Mesenteric fat pad (tissue), 1 donor: ENCODE results near the gene FRMPD4. TPM values are rescaled to one million over a fixed set of nuclear protein-coding genes. Genes with fewer than 3 reads are reported as not detected.

Experiments
- DNase-seq: peaks from one replicate; pipeline ENCODE4 v3.0.0-alpha.2; 2020; ENCODE audit warnings: low spot score
- total RNA-seq: library from RNA; stranded (reverse); fragmentation: NEBNext Ultra II Directional; extraction: Animal tissue kit (Norgen Biotek cat#: 25700); gene quantifications from one replicate; pipeline ENCODE4 v1.2.1, GENCODE V29; 2021
- donor health status: DM: yes; HTN: yes; CAD: no.

The FRMPD4 gene
- total RNA-seq, 1 donor from 2014 or later = not detected

DNA sequence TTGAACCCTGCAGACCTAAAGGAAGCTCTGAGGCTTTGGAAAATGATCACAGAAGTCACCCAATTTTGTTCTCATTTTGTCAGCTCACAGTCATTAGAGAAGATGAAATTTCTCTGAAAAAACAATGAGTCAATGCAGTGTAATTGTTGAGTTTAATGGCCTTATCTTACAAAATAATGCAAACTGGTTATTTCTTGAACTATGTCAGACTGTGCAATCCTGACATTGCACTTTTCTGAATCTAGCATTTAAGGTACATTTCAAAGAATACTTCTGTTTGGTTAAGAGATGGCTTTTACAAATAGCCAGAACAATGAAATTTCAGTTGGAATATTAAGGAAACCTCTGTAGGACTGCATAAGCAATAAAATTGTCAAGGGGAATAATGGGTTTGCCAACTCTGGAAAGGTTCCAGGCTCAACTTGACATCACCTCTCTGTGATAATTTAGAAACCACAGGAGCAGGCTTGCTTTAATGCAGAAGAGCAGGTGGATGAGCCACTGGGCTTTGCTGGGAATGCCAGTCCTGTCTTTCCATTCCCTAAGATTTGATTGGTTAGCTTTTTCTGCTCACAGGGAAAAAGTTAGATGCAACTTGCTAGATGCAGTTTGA is 222.8 kb downstream of the FRMPD4 start:
- DNase-seq = no peak

DNA sequence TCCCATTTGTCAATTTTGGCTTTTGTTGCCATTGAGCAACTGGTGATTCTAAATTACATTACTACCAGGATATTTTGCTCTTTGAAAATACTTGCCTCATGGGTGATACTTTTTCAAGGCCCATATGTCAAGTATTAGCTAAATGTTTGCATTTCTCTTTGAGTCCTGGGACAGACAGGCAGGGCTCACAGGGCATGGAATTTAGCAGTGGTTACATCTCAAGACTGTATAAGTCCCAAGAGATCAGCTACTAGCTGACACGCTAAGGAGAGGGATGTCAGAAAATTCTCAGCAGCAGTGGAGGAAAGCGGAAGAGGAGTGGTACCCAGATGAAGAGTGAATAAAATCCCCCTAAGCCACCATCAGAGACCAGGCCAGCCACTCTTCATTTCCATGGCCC is 224.9 kb downstream of the FRMPD4 start:
- DNase-seq = no peak

DNA sequence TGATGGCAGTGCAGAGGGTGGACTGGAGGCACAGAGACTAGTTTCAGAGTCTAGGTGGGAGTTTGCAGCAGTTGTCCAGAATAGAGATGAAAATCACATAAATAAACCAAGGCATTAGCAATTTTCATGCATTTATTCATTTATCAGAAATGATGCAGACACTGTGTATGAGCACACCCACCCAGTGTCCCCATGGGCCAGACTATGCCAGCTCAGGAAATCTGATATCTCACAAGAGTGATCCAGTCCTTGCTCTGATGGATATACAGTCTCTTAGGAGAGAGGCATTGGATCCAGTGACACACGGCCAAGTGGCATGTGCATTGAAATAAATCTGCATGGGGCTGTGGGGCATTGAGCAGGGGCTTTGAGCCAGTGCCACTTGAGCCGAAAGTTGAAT is 228.2 kb downstream of the FRMPD4 start:
- no peak for DNase-seq

DNA sequence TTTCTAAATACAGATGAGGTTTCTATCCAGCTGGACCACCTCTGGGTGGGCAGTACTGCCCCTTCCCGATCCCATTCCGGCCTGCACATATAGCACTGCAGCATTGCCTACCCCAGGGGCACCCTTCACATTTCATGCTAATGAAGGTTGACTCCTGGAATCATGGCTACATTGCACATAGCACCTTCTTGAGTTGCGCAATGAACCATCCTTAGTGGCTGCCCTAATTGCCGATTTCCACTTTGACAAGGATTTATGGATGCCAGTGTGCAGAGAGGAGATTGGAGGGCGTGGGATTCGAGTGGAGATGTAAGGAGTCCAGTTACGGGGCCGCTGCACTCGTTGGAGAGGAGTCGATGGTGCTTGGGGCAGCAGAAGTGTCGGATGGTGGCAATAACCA is 229.0 kb downstream of the FRMPD4 start:
- DNase-seq = no peak

DNA sequence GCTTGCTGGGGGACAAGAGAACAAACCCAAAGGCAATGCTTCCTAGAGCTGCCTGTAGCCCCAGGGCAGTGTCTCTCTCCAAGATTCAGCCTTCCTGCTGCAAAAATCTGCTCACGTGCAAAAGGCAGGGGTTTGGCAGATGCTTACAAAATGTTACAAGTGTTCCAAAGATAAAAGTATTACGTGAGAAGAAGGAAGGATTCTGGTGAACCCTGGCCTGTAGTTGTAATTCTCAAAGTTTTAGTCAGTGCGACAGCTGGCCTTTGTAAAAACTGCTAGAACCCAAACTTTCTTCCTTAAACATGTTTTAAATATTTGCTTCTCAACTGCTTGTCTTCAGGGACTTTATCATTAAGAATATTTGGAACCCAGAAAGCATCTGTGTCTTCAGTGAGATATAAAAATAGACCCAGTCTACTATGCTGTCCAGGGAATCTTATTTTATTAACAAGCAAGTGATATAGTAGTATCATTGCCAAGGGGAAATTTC is 232.3 kb downstream of the FRMPD4 start:
- no peak for DNase-seq

DNA sequence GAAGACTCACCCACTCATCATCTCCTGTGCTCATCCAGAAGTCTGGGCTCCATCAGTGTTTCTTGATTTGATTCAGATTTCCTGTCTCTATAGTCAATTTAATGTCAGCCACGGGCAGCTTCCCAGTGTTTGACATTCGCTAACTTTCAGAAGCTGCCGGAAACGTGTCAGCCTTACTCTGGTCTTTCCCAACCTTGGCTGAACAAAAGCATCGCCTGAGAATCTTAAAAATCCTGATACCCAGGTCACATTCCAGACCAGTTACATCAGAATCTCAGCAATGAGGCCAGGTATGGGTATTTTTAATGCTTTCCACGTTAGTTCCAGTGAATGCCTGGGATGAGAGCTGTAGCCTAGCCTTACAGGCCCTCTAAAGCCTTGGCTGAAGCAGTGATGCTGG is 233.8 kb downstream of the FRMPD4 start:
- no peak for DNase-seq

DNA sequence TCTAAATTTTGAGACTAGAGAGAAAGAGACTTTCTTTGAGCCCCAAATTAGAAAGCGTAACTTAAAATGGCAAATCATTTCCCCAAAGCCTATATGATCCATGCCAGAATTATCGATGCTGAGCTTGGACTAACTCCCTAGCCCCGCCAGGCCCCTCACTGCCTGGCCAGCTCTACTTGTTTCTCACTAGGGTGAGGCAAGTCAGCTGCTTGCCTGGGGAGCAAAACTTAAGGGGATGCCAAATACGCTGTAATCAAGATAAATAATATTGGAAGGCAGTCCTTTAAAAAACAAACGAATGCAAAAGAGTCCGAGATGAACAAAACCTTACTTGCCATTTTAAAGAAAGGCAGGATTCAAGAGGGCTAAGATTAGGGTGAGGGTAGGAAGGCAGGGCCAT is 236.0 kb downstream of the FRMPD4 start:
- no peak for DNase-seq

DNA sequence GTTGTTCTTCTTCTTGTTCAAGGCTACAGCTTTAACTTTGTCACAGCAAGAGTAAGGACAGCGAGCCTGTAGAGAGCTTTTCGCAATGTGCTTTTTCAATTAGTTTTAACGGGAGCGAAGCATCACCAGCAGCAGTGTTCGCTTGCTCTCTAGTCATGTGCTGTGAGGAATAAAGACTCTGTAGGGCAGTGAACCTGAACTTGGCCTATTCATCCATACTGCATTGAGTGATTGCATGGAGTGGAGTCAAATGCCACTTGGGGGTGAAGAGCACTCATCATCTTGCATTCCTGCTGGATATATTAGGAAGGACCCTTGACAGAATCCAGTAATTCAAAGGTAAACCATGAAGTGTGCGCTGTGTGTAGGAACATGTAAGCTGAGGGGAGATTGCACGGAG is 240.0 kb downstream of the FRMPD4 start:
- no peak for DNase-seq

DNA sequence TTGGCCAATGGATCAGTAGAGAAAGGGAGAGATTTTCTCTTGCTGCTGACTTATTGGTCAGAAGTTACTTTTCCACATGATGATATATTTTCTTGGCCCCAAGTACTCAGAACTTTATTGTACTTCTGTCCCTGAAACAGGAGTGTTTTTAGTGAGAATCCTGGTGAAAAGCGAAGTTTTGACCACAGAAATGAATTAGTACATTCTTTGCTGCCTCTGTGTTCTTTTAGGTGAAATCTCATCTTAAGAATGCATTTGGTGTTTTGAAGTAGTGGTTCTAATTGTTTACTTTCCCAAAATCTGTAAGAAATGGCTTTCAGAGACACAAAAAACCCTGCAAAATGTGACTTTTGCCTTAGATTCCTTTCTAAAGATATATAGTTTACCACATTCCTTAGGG is 240.4 kb downstream of the FRMPD4 start:
- no peak for DNase-seq

DNA sequence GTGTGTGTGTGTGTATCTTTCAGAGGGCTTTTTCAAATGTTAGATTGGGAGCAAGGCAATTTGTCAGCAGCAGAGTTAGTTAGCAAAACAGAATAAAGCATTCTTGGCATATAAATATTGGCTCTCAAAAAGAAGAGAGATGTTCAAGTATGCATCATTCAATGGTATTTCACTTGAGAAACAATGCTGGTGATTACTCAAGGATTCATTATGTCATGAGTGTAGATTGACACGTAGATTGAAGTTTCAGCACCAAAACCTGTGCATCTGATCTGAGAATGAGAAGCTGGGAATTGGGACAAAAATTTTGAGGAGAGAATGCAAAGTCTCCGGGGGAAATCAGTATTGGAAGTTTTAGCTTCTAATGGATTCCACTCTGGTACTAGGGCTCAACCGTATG is 241.4 kb downstream of the FRMPD4 start:
- DNase-seq = no peak

DNA sequence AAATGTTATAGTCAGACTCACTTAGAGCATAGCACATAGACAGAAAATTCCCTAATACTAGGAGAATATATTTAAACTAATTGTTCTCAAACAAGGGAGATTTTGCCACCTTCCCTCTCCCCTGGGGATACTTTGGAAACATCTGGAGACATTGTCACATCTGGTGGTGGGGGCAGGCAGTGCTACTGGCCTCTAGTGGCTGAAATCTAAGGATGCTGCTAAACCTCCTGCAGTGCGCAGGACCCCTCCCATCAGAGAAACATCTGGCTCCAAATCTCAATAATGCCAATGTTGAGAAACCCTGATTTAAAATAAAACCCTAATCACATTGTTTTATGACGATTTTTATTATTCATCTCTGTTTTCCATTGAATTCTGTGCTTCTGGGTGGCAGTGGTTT is 244.9 kb downstream of the FRMPD4 start:
- DNase-seq = no peak

DNA sequence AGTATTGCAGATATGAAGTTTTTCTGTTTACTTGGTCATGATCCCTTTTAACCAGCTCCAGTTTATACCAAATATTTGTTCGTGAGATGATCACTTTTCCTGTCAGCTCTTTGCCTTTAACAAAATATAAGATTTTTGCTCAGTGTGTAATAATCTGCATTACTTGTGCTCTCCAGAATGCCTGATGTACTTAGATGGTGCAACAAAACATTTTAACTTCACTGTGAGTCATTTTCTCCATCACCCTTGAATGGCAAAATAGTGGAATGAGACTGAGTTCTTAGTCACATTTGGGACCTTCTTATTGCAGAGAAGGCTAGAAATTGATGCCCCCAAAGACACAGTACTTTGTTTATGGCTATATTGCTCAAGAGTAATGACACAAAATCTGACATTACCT is 252.0 kb downstream of the FRMPD4 start:
- no peak for DNase-seq

DNA sequence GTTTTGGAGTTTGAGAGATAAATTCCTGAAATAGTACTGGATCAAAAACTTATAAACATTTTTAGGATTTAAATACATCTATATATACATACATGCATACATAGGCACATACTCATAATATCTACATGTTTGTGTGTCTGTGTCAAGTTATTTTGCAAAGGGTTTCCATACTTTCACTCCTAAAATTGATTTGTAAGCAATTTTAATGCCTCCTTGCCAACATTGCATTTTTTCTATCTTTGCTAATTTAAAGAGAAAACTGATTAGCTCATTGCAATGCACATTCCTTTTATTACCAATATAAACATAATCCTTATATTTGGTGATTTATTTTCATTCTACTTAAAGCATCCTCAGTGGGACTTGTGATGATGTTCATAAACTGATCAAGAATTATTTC is 258.3 kb downstream of the FRMPD4 start:
- DNase-seq = no peak

DNA sequence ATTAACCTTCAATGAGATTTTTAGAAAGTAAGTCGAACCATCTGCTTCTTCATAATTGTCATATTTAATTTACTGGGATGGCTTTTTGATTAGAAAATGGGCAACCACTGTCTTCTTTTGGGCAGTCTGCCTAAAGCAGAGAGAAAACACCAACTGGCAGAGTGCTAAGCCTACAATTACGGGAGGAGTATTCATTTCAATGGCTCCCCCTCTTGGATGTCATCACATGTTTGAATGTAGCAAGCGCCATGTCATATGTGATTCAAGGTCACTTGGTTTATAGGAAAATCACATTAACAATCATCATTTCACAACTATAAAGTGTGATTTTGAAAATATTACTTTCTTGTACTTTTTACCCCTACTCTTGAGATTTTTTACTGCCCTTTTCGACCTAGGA is 261.9 kb downstream of the FRMPD4 start:
- DNase-seq = no peak

DNA sequence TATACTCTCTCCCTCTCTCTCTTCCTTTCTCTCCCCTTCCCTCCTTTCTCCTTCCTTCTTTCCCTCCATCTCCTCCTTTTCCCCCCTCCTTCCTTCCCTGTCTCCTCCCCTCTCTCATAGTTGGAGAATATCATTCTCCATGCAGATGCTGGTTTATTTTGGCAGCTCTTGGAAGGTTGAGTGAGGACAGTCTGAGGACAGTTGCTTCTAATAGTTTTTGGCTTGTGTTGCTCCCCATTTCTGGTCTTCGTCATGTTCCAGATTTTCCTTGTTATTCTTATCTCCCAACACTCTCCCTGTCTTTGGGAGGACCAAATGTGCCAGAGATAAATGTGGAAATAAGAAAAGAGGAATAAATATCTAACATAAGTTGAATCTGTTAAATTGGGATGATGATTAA is 263.0 kb downstream of the FRMPD4 start:
- no peak for DNase-seq

DNA sequence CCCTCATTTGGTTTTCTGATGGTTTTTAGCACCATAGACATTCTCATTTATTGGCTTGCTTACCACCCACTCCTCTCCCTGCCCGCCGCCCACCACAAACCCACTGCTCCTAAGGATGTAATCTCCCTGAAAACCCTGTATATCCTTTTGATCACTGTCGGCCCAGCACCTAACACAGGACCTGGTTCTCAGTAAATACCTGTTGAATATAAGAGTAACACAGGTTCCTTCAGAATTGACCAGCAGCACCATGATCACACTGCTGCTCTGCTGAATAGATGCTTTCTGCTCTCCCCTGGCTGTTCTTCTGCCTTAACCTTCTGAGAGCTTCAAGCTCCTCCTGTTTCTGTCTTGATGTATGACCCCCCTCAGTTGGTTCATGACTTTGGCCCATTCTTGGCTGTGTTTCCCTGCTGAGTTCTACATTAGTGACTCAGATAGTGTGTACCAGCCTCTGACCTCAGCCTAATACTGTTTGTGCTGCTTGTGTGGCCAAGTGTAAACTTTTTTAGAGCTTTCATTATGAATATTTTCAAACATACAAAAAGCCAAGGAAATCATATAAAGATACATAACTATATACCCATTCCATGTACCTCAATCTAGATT is 265.3 kb downstream of the FRMPD4 start:
- no peak for DNase-seq

DNA sequence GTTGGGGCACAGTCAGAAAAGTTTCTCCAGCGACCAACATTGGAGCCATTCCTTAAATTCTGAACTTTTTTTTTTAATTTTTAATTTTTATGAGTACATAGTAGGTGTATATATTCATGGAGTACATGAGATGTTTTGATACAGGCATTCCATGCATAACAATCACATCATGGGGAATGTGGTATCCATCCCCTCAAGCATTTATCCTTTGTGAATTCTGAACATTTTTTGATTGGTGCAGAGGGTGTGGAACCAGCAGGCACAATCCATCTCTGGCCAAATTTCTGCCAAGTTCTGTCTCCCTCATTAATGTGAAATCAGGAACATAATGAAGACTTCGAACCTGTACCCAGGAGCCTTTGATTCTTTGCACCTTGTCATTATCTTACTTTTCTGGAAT is 267.0 kb downstream of the FRMPD4 start:
- no peak for DNase-seq

DNA sequence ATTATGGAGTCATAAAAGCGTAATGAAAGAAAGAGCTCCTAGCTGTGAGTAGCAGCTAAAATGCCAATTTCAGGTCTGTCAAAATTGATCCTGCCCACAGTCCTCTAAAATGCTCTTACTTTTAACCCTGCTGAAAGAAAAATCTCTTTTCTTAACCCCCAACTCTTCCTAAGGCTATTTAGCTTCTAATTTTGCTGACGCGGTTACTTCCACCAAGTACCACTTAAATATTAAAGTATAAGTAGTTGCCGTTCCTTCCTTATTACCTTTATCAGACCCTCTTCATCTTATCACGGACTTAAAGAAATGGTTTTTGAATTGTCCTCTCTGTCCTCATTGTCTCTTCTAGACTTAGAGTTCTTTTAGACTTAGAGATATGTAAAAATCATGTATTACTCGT is 272.2 kb downstream of the FRMPD4 start:
- DNase-seq = no peak

DNA sequence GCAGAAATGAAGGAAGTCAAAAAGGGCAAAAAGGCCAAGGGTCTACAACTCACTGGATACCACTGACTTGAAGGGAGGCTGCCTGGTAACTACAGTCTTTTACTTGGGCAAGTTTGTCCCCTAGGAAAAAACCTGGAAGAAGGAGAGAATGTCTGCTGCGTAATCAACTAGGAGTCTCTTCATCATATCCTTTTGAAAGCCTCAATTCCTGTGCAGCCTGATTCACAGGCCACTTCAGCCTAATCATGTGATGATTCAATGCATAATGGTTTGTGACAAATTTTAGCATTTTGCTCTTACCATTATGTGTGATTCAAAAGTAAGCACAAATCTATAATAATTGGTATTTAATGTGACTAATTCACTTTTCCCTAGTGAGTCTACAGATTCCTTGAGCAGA is 273.6 kb downstream of the FRMPD4 start:
- no peak for DNase-seq

DNA sequence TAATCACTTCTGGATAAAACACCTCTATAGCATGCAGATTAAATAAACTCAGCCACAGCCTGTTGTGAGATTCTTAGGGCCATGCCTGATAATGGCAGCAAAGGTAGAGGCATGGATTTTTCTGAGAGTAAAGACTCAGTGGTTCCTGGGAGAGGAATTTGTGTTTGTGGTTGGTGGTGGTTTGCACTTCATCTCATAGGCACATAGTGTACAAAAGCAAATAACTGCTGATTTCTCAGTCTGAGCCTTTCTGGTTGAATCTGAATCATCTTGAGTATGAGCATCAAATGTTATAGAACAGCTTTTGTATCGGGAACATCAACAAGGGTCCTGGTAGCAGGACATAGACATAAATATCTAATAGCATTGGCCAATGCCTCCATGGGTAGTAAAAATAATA is 274.3 kb downstream of the FRMPD4 start:
- no peak for DNase-seq

DNA sequence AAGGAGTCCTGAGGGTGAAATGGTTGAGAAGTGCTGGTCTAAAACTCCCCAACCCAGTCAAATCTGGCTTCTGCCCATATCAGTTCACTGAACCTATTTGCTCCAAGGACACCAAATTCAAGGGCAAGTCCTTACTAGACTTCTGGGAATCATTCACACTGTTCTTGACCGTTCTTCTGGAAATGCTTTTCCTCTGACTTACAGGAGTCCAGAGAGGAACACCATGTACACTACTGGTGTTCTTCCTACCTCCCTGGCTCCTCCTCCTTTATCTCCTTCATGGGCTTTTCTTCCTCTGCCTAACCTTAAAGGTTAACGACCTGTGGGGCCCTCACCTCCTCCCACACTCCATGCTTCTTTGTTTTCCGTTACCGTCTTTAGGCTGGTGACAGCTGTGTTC is 281.3 kb downstream of the FRMPD4 start:
- DNase-seq = no peak

DNA sequence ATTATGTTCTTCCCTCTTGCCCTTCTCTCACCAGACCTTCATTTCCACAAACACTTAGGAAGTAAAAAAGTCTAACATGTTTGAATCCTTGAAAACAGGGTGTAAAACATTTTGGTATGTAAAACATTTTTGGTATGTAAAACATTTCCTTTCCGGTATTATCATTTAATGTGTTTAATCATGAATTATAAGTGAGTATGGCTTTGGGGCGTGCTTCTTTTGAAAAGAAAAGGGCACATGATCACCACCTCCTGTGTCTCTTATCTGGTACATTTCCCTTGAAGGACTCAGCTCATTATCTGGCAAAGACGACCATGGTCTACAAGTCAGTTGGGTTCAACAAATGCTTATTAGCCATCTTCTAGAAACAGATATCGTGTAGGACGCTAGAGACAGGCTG is 283.6 kb downstream of the FRMPD4 start:
- DNase-seq = no peak

DNA sequence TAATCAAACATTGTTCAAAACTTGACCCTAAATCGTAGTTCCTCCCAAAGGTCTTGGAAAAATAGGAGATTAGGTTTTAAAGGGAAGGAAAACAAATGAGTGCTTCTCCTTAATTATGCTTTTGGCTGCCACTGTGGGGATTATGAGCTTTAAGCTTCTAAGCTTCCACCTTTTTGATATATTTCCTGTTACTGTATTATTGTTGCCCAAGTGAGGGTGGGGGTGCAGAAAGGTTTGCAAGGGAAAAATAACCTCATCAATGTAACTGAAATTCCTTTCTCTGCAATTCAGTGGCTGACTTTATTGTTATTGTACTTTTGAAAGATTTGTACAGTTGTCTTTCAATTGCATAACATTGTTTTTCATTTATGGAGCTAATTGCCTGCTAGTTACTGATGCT is 285.1 kb downstream of the FRMPD4 start:
- no peak for DNase-seq

DNA sequence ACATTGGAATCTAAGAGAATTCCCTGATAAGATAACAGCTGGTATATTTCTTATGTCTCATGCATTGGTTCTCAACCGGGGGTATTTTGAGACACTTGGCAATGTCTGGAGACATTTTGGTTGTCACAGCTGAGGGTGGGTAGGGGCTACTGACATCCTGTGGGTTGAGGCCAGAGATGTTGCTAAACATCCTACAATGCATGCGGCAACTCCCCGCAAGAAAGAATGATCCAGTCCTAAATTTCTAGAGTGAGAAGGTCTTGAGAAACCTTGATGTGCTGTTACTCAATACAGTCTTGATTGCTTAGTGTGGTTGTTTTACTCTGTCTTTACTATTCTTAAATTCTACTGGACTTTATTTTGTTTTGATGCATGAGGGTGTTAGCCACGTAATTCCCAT is 287.2 kb downstream of the FRMPD4 start:
- no peak for DNase-seq
